Type B pancreatic cell (in vitro differentiated cells): ENCODE measurements around the gene NBPF12. TPM values are rescaled to one million over a fixed set of nuclear protein-coding genes. Genes with fewer than 3 reads are reported as not detected.
"Not testable (repeated sequence)": the region's sequence is repeated elsewhere in the genome, so short reads cannot be mapped to it uniquely, and the experiment has no call there.

Source experiments
- DNase-seq: peaks from one replicate; pipeline ENCODE4 v3.0.0; 2021; ENCODE audit warnings: mixed read lengths; ENCODE audit not compliant: unreplicated experiment; ENCODE audit errors: extremely low spot score
- H3K27ac Mint-ChIP-seq: 2 replicates; pipeline ENCODE4 v1.8.0; 2021; ENCODE audit warnings: mild to moderate bottlenecking, mixed read lengths
- H3K27me3 Mint-ChIP-seq: 2 replicates; pipeline ENCODE4 v1.8.0; 2021; ENCODE audit warnings: mixed read lengths
- H3K36me3 Mint-ChIP-seq: 2 replicates; pipeline ENCODE4 v1.8.0; 2021; ENCODE audit warnings: mixed read lengths
- H3K4me1 Mint-ChIP-seq: one replicate; pipeline ENCODE4 v1.8.0; 2021; ENCODE audit warnings: mixed read lengths; ENCODE audit not compliant: unreplicated experiment
- H3K4me3 Mint-ChIP-seq: 2 replicates; pipeline ENCODE4 v1.8.0; 2021; ENCODE audit warnings: mild to moderate bottlenecking, mixed read lengths
- H3K9me3 Mint-ChIP-seq: 2 replicates; pipeline ENCODE4 v1.8.0; 2021; ENCODE audit warnings: mixed read lengths
- total RNA-seq: library from RNA; stranded (reverse); gene quantifications from 2 replicates; pipeline ENCODE4 v1.2.1, GENCODE V29; 2021; ENCODE audit warnings: low replicate concordance
- TF ChIP-seq, protein P1 (sequence below): fragments of 200-600 bp; sonication (generic); conservative IDR thresholded peaks from 2 replicates; pipeline ENCODE4 v1.5.0; 2021; ENCODE audit warnings: antibody characterized with exemption, mild to moderate bottlenecking

NBPF12 gene
- total RNA-seq, 1 donor from 2014 or later, result 15.8 TPM

DNA sequence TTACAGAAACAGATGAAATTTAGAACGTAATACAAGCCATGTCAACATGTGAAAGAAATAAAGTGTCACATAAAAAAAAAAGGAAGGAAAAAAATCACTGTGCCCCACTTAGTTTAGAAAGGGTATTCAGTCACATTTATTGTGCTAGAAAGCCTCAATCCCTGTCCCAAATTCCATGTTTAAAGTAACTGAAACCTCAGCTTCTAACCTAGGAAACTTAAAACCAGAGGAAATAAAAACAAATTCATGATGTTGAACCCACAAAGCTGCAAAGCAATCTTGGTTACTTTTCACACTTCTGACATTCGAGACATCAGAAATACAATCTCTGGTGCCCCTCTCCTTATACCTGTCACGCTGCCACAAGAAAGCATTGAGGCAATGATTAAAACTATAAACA lies 101.8 kb downstream of the NBPF12 start:
- no peaks in the 10 kb centered on the region for H3K9me3 Mint-ChIP-seq
- H3K27me3 Mint-ChIP-seq, result peaks cover 20% of the 10 kb centered on the region
- H3K4me3 Mint-ChIP-seq, result no peak overlapping the region
- no peaks in the 10 kb centered on the region for H3K4me1 Mint-ChIP-seq
- TF ChIP-seq, protein P1, sequence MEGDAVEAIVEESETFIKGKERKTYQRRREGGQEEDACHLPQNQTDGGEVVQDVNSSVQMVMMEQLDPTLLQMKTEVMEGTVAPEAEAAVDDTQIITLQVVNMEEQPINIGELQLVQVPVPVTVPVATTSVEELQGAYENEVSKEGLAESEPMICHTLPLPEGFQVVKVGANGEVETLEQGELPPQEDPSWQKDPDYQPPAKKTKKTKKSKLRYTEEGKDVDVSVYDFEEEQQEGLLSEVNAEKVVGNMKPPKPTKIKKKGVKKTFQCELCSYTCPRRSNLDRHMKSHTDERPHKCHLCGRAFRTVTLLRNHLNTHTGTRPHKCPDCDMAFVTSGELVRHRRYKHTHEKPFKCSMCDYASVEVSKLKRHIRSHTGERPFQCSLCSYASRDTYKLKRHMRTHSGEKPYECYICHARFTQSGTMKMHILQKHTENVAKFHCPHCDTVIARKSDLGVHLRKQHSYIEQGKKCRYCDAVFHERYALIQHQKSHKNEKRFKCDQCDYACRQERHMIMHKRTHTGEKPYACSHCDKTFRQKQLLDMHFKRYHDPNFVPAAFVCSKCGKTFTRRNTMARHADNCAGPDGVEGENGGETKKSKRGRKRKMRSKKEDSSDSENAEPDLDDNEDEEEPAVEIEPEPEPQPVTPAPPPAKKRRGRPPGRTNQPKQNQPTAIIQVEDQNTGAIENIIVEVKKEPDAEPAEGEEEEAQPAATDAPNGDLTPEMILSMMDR, result no peak
- no peaks in the 10 kb centered on the region for H3K36me3 Mint-ChIP-seq
- no peak for DNase-seq
- H3K27ac Mint-ChIP-seq, result no peak overlapping the region

DNA sequence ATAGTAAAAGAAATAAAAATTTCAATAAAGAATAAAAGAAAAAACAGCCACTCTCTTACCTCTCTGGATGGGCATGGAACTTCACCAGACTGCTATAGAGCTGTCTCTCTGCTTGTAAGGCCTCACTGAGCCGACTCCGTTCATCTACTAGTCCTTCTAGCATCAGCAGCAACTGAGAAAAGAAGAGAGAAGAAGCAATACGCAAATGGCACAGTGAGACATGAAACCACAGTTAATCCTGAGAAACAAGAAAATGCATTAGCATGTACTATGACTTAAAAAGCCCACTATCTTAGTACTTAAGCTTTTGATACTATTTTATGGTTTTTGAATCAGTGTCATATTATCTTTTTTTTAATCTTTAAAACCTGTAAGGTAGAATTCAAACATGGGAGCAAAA lies 104.8 kb downstream of the NBPF12 start:
- H3K4me1 Mint-ChIP-seq, H3K4me3 Mint-ChIP-seq, DNase-seq, H3K36me3 Mint-ChIP-seq, H3K27ac Mint-ChIP-seq, H3K9me3 Mint-ChIP-seq: not testable (repeated sequence)
- peaks cover 17% of the 10 kb centered on the region for H3K27me3 Mint-ChIP-seq

DNA sequence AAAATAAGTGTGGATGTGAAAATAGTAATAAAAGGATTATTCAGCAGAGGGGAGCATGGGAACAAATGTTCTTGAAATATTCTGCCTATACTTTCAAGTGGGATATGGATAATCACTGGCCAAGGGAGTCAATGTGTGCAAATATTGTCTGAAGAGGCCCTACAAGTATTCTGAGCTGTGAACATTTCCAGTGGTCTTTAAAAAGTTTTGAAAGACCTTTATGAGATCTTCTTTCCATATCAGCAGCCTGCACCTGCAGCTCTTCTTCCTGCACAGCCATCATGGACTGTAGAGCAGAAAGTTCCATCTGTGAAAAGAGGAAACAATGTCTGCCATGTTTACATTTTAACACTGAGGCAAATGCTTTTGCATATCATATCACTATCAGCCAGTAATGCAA lies 106.4 kb downstream of the NBPF12 start:
- DNase-seq, H3K4me3 Mint-ChIP-seq, H3K27ac Mint-ChIP-seq, H3K9me3 Mint-ChIP-seq, H3K4me1 Mint-ChIP-seq, H3K36me3 Mint-ChIP-seq: not testable (repeated sequence)
- peaks cover 17% of the 10 kb centered on the region for H3K27me3 Mint-ChIP-seq

Other genes starting within 250 kb of the NBPF12 start
- 16.9 and 23.1 TPM in 2 replicates for gene PRKAB2, start 234.1 kb downstream of the NBPF12 start, total RNA-seq